Panc1 (cell line): ENCODE measurements around the gene TROAP.

Experiments
- POLR2AphosphoS5 ChIP-seq: IDR thresholded peaks from 2 replicates; pipeline ENCODE4 v1.6.1; 2012; ENCODE audit warnings: mild to moderate bottlenecking, low read depth, low read length, moderate library complexity
- SIN3A ChIP-seq: IDR thresholded peaks from 2 replicates; pipeline ENCODE4 v1.6.1; 2012; ENCODE audit warnings: low read depth, mild to moderate bottlenecking, low read length, moderate library complexity, borderline replicate concordance; ENCODE audit not compliant: insufficient read depth
- TCF7L2 ChIP-seq: IDR thresholded peaks from 2 replicates; pipeline ENCODE4 v1.6.1; 2011; ENCODE audit warnings: mild to moderate bottlenecking, low read depth, low read length, inconsistent platforms
- TF ChIP-seq, protein P1 (sequence below): fragments of 450-650 bp; IDR thresholded peaks from 2 replicates; pipeline ENCODE4 v1.5.1; 2017; ENCODE audit warnings: mild to moderate bottlenecking

DNA sequence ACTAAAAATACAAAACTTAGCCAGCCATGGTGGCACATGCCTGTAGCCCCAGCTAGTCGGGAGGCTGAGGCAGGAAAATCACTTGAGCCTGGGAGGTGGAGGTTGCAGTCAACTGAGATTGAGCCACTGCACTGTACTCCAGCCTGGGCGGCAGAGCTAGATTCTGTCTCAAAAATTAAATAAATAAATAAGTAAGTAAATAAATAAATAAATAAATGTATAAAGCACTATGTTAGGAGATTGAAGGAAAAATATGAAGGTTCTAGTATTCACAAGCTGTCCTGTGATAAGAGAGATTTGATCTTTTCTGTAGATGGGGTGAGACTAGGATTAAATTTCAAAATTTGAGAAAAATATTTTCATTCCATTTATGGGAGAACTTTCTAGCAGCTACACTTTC lies 29.3 kb downstream of the TROAP start:
- TF ChIP-seq, protein P1, sequence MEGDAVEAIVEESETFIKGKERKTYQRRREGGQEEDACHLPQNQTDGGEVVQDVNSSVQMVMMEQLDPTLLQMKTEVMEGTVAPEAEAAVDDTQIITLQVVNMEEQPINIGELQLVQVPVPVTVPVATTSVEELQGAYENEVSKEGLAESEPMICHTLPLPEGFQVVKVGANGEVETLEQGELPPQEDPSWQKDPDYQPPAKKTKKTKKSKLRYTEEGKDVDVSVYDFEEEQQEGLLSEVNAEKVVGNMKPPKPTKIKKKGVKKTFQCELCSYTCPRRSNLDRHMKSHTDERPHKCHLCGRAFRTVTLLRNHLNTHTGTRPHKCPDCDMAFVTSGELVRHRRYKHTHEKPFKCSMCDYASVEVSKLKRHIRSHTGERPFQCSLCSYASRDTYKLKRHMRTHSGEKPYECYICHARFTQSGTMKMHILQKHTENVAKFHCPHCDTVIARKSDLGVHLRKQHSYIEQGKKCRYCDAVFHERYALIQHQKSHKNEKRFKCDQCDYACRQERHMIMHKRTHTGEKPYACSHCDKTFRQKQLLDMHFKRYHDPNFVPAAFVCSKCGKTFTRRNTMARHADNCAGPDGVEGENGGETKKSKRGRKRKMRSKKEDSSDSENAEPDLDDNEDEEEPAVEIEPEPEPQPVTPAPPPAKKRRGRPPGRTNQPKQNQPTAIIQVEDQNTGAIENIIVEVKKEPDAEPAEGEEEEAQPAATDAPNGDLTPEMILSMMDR, result no peak
- TF ChIP-seq SIN3A (no peak), POLR2AphosphoS5 (no peak), TCF7L2 (no peak)
